CD4-positive, alpha-beta T cell treated with Interleukin-4 for 4 hours (primary cell): ENCODE measurements around the gene RAPGEF4.

ENCODE experiments used
- DNase-seq: peaks from one replicate; pipeline ENCODE4 v3.0.0-alpha.2; 2020

The RAPGEF4 gene

DNA sequence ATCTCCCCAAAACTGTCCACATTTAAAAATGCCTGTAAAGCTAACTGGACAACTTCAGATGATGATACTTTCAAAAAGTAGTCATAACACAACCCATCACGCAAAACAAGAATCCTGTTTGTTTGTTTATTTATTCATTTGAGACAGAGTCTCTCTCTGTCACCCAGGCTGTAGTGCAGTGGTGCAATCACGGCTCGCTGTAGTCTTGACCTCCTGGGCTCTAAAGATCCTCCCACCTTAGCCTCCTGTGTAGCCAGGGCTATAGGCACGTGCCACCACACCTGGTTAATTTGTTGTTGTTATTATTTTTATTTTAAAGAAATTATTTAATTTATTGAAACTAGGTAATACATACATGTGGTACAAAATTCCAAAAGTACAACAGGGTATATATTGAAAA, 94.8 kb downstream of the RAPGEF4 start:
- DNase-seq = no peak

DNA sequence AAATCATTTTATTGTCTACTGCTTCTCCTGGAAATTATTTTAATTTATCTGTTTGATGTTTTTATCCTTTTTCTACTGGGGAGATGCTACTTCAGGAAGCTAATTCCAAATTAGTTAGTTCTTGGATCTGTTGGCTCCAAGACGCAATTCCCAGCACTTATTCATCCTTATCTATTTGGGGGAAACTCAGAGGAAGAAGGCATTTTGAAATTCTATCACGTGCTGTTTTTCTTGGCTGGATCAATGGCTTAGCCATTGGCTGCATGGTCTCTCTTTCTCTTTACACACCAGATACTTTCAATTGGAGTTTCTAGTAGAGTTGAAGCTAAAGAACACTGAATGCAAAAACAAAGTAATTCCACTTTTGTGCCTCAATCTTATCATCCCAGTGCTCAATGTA, 98.3 kb downstream of the RAPGEF4 start:
- no peak for DNase-seq

GRCh38 chr2:172834881-172835280, 99.2 kb downstream of the RAPGEF4 start:
- DNase-seq = no peak

- no peak for DNase-seq
Observed at GRCh38 chr2:172836347-172836821, 100.7 kb downstream of the RAPGEF4 start.

DNA sequence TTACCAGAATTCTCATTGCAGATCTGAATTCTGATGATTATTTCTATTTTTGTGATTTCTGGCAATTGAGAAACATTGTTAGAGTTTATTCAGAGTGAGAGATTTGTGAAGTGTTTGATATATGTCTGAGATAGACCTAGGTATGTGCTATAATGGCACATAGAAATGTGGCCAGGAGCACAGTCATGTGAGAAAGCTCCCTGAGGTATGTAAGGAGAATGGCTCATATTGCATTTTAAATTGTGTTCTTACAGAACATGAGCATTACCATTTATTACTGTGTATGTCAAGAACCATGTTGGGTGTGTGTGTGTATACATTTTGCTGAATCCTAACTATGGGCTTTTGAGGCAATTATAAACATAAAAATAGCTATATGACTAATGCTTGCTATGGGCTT, 101.2 kb downstream of the RAPGEF4 start:
- no peak for DNase-seq

DNA sequence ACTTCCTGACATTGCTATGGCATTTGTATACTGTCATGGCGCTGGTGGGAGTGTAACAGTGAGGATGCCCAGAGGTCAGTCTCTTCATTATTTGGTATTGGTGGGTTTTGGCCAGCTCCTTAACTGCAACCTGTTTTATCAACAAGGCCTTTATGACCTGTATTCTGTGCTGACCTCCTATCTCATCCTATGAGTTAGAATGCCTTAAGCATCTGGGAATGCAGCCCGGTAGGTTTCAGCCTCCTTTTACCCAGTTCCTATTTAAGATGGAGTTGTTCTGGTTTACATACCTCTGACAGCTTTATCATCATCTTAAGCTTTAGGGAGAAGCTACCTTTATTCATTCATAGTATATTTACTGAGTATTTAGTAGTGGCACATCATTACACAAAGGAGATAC, 103.8 kb downstream of the RAPGEF4 start:
- DNase-seq = no peak

DNA sequence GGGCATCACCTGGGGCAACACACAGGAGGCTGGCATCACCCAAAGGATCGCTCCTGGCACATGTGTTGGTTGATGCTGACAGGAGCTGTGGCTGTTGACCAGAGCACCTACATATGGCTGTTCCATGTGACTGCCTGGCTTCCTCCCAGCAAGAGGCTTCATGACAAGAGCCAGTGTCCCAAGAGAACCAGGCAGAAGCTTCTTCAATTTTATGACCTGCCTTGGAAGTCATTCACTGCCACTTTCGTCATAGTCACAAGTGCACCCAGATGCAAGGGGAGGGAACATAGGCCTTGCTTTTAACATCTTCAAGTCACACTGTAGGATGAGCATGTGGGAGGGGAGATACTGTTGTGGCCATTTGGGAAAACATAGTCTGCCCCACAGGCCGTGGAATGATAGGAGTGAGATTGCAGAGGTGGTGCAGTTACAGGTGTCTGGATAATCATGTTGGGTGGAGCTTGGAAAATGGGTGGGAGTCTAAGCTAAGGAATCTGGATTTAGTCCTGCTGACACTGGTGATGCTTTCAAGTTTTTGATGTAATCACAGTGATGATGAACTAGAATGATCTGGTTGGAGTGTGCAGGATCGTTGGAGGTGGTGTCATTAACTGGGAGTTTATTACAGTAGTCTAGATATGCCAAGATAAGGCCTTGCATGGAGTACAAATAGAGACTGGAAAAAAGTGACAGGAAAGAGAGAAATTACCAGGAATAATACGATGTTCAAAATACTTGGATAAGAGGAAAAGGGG, 107.0 kb downstream of the RAPGEF4 start:
- no peak for DNase-seq

DNA sequence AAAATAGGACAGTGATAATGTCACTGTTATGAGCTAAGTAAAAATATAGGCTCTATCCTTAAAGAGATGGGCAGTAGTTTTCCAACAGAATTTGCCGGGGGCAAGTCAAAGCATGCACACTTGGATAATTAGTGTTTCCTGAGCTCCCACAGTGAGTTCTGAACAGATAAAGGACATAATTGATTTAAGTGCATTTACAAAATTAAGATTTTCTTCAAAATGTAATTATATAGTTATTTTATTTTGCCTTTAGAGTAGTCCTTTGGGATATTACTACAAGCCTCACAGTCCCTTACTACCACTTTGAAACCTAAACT, 107.6 kb downstream of the RAPGEF4 start:
- DNase-seq = no peak

- no peak for DNase-seq
Observed at GRCh38 chr2:172843902-172844715, 108.5 kb downstream of the RAPGEF4 start.

DNA sequence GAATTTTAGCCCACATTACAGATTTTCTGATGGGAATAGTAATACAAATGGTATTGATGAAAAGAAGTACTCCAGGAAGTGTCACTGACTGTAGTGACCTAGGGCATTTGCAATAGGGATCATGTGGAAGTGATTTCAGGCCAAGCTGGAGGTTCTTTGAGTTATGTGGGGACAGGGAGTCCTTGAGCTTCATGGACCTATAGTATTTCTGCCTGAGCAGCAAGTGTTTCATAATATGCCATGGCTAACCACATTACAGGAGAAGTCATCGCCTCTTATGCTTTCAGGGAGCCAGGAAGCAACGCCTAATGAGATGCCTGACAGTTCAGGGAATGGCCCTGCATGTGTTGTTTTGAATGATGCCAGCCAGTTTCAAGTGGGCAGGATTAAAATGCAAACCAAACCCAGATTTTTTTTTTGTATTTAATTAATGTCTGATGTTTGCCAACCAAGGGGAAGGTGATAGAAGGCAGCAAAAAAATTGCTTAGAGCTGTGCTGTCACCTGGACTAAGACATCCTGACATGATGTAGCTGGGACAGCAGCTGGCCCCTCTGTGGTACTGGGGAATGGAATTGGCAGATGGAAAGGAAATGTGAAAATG, 109.5 kb downstream of the RAPGEF4 start:
- no peak for DNase-seq

DNA sequence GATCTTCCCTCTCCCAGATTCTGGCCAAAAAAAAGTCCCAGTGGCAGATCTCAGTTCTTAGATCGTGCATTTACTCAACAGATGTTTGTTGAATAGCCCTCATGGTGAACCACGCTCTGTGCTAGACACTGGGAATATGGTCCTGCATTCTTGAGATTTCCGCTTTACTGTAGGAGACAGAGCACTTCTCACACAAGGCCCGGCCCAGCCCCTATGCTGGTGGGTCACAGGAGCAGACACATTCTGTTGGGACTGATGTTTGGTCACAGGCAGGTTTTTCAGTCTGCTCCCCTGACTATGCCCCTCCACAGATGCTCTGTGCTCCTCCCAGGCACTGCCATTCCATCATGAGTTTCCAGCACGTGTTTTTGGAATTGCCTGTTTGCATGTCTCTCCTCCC, 110.9 kb downstream of the RAPGEF4 start:
- DNase-seq = no peak

DNA sequence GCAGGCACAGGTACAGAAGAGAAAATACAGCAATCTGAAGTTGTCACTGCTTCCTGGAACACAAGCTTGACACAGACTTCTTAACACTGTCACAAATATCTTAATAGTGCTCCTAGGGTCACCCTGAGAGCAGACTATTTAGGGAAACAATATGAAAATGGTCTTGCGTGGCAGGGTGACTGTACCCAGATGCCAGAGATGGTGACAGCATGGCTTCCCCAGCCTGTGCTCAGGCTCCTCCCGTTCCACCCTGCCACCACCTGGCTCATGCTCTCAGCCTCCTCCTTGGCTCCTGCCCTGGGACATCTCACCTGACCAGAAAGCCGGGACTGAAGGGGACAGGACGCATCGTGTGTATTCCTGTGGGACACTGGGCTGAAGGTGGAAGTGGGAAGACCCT, 111.5 kb downstream of the RAPGEF4 start:
- no peak for DNase-seq

DNA sequence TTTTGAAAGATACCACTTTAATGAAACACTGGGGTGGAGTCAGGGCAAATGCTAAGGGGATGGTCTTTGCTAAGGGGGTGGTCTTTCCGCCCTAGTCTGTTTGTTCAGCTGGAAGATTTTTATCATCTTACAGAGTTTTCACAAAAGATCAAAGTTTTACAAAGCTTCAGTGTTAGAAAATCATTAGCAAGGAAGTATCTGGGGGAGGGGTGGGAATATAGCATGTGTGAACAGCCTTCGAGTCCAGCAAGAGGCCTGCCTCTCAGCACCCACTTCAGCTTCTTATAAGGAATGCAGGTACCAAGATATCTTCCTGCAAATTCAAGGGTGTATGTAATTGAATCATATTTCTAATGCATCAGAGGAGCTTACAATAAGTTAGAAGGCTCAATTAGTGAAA, 112.9 kb downstream of the RAPGEF4 start:
- no peak for DNase-seq

DNA sequence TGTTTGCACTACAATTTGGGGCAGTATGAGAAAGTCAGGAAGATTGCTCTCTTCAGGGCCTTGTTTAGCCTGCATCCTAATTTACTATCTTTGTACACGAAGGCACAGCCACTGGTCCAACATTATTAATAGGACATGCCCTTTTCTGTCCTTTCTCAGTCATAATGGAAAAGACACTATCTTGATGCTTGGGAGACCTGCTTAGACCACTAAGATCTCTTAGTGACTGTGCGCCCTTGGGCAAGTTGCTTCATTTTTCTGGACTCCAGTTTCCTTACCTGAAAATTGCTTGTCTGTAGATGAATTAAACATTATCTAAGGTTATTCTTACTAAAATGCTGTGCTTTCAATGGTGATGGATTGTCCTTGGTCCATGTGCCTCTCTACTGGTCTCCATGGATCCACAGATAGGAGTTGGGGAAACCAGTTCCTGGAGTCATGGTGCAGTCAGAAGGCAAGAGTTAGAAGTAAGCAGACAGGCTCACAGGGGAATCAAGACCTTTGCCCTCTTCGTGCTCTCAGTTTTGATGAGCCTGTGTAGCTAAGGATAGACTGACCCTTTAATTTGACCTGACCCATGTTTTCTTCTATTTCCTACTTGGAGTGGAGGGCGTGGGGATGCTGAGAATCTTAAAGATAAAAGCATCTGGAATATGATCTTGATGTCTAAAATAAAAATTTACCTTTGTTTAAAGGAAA, 114.0 kb downstream of the RAPGEF4 start:
- DNase-seq = no peak

DNA sequence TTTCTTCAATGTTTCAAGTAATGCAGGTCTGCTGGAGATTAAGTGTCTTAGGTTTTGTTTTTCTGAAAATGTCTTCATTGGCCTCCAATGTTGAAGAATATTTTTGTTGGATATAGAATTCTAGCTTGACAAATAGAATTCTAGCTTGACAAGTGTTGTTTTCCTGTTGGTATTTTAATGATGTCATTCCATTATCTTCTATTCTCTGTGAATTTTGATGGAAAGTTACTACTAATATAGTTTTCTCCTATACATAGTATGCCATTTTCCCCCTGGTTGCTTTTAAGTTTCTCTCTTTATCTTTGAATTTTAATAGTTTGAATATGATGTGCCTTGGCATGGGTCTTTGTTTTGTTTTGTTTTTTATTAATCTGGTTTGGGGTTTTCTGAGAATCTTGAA, 119.9 kb downstream of the RAPGEF4 start:
- DNase-seq = no peak

GRCh38 chr2:172856606-172857005, 121.0 kb downstream of the RAPGEF4 start:
- DNase-seq = no peak

DNA sequence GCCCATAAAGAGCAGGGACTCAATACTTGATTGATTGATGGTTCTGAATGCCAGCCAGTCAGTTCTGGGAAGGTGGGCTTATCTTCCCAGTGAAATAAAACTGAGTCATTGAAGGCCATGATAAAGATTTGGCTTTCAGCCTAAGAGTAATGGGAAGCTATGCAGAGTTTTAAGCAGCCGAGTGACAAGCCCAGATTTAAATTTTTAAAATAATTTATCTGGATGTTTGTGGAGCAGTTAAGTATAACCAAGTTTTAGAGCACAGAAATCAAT, 122.8 kb downstream of the RAPGEF4 start:
- no peak for DNase-seq

DNA sequence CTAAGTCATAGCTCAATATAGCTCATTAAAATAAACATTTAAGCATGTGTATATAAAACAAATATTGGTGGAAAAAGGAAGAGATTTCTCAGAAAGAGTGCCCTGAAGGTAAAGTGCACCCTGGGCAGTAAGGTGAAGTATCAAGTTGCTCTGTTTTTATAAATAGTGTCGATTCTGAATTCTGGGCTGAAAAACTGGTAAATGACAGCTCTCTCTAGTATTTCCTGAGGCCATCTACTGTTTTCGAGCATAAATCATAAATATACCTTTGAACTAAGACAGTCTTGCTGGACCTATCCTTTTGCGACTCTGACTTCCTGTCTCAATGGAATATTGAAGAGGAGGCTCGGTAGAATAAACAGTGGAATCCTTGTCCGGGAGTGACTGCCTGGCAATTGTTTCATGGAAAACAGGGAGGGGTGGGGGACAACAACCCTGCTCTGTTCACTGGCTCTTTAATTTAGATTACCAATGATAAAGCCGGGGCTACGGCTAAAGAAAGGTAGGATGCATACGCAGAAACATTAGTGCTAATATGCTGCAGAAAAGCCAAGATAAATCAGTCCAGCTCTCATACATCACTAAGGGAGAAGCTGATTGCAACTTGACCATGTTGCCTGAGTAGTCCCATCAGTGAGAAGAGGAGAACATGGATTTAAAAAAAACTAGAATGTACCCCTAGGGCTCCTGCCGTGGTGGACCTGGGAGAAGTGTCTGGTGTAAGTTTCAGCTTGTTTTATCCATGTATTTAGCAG, 124.1 kb downstream of the RAPGEF4 start:
- no peak for DNase-seq

- no peak for DNase-seq
Observed at GRCh38 chr2:172860336-172860707, 124.7 kb downstream of the RAPGEF4 start.

DNA sequence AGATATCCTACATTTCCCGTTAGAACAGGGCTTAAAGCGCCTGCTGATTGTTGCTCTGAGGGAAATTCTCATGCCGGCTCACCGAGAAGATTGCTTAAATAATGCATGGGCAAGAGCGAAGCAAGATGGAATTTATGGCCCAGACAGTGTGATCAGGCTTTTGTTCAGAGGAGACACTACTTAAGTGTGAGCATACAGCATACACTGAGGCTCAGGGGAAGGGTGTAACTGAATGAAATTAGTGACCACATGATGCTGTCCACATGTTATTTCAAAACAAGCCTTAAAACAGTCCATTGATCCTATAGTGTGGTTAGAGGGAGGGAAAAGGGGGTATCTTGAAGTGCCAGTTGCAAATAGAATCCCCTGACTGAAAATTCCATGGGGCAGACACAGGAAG, 125.5 kb downstream of the RAPGEF4 start:
- no peak for DNase-seq

- no peak for DNase-seq
Observed at GRCh38 chr2:172861656-172862476, 126.2 kb downstream of the RAPGEF4 start.

DNA sequence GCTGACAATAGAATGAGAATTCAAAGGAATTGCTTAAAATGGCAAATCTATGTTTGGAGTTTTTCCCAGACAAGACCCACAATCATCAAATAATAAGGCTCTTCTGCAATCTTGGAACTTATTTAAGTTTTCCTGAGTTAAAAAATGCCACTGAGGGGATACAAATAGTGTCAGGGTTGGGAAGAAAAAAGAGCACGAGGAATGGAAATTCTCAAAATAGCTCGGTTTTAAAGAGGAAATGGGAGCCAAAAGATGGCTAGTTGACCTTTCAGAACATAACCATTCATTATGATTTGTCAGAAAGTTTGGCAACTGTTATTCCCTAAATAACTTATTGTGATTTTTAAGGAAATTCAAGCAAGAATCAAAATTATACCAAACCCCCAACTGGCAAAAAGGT, 127.7 kb downstream of the RAPGEF4 start:
- no peak for DNase-seq
